NCI-H1694 (cell line): Measurements from ENCODE around the gene FZR1.
"Not testable (repeated sequence)": the region's sequence is repeated elsewhere in the genome, so short reads cannot be mapped to it uniquely, and the experiment has no call there.

Experiments
- DNase-seq: peaks from one replicate; lab custom pipeline; 2025; lab: John Stamatoyannopoulos, UW

FZR1 gene

DNA sequence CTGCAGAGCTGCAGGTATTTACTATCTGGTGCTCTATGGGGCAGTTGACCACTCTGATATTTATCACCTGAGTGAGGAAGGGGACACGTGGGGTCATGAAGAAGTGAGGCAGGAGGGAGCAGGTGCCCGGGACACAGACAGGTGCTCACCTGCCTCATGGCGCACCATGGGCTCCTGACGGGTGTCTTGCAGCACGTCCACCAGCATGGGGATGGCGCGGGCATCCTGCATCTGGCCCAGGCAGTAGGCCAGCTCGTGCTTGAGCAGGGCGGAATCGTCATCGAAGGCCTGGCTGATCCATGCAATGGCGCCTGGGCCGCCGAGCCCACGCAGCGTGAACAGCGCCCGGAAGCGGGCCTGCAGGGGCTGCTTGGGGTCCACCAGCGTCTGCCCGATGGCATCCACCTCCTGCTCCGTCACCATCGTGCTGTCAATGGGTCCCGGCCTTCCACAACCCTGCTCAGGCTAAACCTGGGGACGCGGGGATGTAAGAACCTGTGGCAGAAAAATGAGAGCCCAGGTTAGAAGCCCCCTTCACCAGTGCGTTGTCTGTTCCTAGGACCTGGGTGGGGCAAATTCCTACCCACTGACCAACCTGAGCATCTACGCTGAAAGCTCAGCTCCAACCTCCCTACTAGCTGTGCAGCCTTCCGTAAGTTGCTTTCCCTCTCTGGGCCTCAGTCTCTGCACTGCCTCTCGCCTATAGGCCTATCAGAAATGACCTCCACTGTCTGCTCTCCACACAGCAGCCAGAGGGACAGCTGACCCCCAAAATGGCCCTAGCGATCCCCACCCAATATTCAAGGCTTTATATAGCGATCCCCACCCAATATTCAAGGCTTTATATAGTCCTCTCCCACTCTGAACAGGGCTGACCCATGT is 9.5 kb upstream of the FZR1 start:
- DNase-seq, result no peak

GRCh38 chr19:3497757-3498520 is 8.2 kb upstream of the FZR1 start:
- DNase-seq, result no peak

DNA sequence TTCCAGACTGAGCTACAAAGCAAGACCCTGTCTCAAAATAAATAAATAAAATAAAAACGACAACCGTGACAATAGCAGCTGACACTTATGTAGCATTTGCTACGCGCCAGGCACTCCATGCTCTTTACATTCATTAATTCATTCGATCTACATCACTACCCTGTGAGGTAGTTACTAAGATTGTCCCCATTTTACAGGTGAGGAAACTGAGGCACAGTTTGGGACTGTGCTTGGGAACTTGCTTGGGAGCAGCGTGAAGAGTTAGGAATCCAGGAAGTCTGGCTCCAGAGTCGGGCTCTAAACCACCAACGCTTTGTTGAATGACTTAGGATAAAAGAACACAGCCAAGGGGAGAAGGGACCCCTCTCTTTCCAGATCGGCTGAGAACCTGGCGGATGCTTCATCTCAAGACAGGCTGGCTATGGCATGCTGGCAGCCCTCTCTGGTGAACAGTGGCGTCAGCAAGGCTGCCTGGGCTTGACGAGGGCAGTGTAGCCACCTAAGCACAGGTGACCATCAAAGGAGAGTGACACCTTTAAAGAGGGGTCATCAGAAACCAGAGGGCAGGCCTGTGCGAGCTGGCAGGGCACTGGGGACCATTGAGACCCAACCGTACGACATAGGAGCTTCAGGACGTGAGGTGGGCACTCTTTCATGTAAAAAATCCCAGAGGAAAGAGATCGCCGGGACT is 6.2 kb upstream of the FZR1 start:
- DNase-seq, result no peak

GRCh38 chr19:3500429-3501101 is 5.5 kb upstream of the FZR1 start, which contains the start of gene DOHH:
DOHH (minus strand) TSS chr19:3500674; CDS start chr19:3496814, 3,860 bp downstream.
- DNase-seq, result peak; percentile 93

DNA sequence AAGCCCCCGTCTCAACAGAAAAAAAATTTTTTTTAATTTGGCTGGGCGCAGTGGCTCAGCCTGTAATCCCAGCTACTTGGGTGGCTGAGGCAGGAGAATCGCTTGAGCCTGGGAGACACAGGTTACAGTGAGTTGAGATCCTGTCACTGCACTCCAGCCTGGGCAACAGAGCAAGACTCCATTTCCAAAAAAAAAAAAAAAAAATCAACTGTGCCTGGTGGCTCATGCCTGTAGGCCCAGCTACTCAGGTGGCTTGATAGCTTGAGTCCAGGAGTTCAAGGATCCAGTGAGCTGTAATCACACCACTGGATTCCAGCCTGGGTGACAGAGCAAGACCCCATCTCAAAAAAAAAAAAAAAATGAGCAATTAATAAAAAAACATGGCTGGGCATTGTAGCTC is 4.3 kb upstream of the FZR1 start:
- no peak for DNase-seq

GRCh38 chr19:3503036-3503572 is 3.0 kb upstream of the FZR1 start:
- DNase-seq, result no peak

GRCh38 chr19:3504735-3505134 is 1.4 kb upstream of the FZR1 start:
- DNase-seq, result no peak

DNA sequence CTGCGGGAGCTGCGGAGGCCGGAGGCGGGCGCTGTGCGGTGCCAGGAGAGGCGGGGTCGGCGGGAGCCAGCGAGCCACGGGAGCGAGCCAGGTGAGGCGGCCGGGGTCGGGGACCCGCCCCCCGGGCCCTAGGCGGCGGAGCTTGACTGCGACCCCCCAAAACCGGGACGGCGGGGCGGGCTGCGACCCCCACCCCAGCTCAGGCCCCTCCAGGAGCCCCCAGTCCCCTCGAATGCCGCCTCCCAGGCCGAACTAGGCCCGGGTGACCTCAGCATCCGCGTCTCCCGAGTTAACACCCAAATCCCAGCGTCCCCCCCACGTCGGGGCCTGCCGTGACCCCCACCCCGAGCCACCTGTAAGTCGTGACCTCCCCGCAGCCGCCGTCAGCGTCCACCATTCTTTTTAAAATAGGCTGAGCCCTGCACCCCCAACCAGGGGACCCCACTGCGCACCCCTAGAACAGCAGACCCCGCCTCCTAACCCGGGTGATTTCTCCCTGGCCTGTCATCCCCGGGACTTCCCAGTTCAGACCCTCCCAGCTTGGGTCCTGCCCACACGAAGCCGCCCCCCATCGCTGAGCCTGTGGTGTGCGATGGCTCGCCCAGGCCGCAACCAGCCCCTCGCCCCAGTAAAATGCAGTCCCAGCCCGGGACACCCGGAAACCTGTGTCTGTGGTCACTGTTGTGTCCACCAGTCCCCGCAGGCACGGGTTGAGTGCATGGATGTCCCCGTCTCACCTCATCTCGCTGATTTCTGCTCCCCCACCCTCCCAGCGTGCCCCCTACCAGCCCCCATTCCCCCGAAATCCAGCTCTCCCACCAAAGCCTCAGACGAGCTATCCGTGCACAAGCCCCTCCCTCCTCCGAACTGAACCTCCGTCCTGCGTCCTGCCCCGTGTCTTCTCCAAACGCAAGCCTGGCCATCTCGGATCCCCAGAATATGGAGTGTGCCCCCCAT is 551 bp downstream of the FZR1 start:
- no peak for DNase-seq

GRCh38 chr19:3507371-3508120 is 1.4 kb downstream of the FZR1 start:
- DNase-seq, result no peak

GRCh38 chr19:3508121-3508661 is 2.1 kb downstream of the FZR1 start:
- not testable (repeated sequence) for DNase-seq

GRCh38 chr19:3508771-3509535 is 2.8 kb downstream of the FZR1 start:
- no peak for DNase-seq

- DNase-seq, result no peak
These were observed 3.5 kb downstream of the FZR1 start for GRCh38 chr19:3509566-3509989.

DNA sequence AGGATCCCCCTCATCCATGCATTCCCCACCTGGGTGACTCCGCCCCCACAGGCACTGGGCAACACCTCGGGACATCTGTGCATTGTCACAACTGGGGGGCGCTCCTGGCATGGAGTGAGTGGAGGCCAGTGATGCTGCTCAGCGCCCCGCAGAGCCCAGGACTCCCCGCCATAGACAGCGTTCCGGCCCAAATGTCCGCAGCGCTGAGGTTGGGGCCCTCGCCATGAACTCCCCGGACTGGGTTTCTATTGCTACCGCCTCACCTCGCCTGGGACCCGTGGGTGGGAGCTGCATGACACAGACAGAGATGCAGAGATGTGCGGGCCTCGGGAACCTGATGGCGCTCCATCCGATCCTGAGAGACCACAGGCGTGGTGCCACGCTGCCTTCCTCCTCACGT is 4.6 kb downstream of the FZR1 start:
- no peak for DNase-seq

GRCh38 chr19:3511506-3512251 is 5.6 kb downstream of the FZR1 start:
- DNase-seq, result no peak

GRCh38 chr19:3512562-3513228 is 6.6 kb downstream of the FZR1 start:
- DNase-seq, result no peak

- DNase-seq, result no peak
These were observed 7.4 kb downstream of the FZR1 start for GRCh38 chr19:3513229-3514140.
